ENCODE results near the gene UTS2R. TPM values are rescaled to one million over a fixed set of nuclear protein-coding genes. Genes with fewer than 3 reads are reported as not detected.
A peak's percentile ranks its signal among the peaks of the same experiment; 100 is the strongest.

The UTS2R gene
- total RNA-seq, 2 donors from 2014 or later = 0.40 TPM; not detected in 1

GRCh38 chr17:82384051-82384729 is 12.6 kb downstream of the UTS2R start:
- no peaks in the 10 kb centered on the region for H3K4me1 Mint-ChIP-seq
- no peak for DNase-seq
- H3K27me3 Mint-ChIP-seq (ENCODE audit: insufficient read depth) = peaks cover 8% of the 10 kb centered on the region
- no peaks in the 10 kb centered on the region for H3K9me3 Mint-ChIP-seq
- Histone ChIP-seq H3K9ac (ENCODE audit: extremely low read depth, low read length, poor library complexity, severe bottlenecking) (no peak overlapping the region), H3K36me3 (ENCODE audit: control insufficient read depth, insufficient read depth, low read length) (no peaks in the 10 kb centered on the region), H3K4me3 (ENCODE audit: low read length) (no peak overlapping the region), H3K4me1 (ENCODE audit: control insufficient read depth, insufficient read depth, low read length) (no peaks in the 10 kb centered on the region), H3K27me3 (ENCODE audit: control insufficient read depth, insufficient read depth, low read length, poor library complexity, severe bottlenecking) (no peaks in the 10 kb centered on the region), H3K27ac (ENCODE audit: low read depth, low read length) (no peak overlapping the region), H3K9me3 (ENCODE audit: control insufficient read depth, low read length) (no peaks in the 10 kb centered on the region)
- 91 to 93% methylated on average over 19 to 22 of the region's 22 CpGs for WGBS, 2 experiments (ENCODE audit: insufficient coverage in 1 of 2, insufficient read length in 1 of 2)
- TF ChIP-seq, protein P1, sequence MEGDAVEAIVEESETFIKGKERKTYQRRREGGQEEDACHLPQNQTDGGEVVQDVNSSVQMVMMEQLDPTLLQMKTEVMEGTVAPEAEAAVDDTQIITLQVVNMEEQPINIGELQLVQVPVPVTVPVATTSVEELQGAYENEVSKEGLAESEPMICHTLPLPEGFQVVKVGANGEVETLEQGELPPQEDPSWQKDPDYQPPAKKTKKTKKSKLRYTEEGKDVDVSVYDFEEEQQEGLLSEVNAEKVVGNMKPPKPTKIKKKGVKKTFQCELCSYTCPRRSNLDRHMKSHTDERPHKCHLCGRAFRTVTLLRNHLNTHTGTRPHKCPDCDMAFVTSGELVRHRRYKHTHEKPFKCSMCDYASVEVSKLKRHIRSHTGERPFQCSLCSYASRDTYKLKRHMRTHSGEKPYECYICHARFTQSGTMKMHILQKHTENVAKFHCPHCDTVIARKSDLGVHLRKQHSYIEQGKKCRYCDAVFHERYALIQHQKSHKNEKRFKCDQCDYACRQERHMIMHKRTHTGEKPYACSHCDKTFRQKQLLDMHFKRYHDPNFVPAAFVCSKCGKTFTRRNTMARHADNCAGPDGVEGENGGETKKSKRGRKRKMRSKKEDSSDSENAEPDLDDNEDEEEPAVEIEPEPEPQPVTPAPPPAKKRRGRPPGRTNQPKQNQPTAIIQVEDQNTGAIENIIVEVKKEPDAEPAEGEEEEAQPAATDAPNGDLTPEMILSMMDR (conservative IDR thresholded peaks at IDR 0.05) = no peak
- H3K27ac Mint-ChIP-seq = no peak overlapping the region
- H3K36me3 Mint-ChIP-seq (ENCODE audit: low read depth) = no peaks in the 10 kb centered on the region
- H3K4me3 Mint-ChIP-seq = no peak overlapping the region

DNA sequence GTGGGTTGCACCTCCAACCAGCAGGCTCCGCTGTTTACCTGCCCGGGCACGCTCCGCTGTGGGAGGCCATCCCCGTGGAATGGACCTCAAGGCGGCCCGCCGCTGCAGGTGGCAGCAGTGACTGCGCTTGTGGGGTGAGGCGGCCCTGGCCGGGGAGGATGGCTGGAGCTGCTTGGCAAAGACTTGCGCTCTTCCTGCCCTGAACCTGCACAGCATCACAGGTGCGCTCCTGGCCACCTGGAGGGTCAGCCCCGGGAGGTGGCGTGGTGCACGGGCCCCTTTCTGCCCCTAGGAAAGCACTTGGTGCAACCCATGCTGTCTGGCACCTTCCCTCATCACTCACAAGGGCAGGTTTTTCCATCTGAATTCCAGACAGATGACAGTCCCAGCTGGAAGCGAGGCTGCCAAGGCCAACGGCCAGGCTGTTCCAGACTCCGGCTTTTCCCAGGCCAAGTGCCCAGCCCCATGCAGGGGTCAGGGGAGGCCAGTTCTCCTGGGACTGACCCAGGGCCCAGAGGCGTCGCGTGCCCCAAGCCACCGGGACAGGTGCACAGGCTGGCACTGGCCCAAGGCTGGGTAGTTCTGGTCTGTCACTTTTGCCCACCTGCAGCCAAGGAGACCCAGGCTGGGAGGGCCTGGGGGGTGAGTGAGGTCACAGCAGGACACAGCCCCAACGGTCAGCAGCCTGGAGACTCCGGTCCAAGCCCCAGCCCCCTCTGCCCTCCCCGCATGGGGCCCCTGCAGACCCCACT is 13.3 kb downstream of the UTS2R start:
- Mint-ChIP-seq H3K27me3 (ENCODE audit: insufficient read depth) (peaks cover 6% of the 10 kb centered on the region), H3K36me3 (ENCODE audit: low read depth) (no peaks in the 10 kb centered on the region), H3K27ac (no peak overlapping the region), H3K9me3 (no peaks in the 10 kb centered on the region), H3K4me1 (no peaks in the 10 kb centered on the region), H3K4me3 (no peak overlapping the region)
- Histone ChIP-seq H3K4me1 (ENCODE audit: control insufficient read depth, insufficient read depth, low read length) (no peaks in the 10 kb centered on the region), H3K27ac (ENCODE audit: low read depth, low read length) (peak overlapping the region; percentile 24), H3K27me3 (ENCODE audit: control insufficient read depth, insufficient read depth, low read length, poor library complexity, severe bottlenecking) (no peaks in the 10 kb centered on the region), H3K36me3 (ENCODE audit: control insufficient read depth, insufficient read depth, low read length) (no peaks in the 10 kb centered on the region), H3K9me3 (ENCODE audit: control insufficient read depth, low read length) (no peaks in the 10 kb centered on the region), H3K4me3 (ENCODE audit: low read length) (no peak overlapping the region), H3K9ac (ENCODE audit: extremely low read depth, low read length, poor library complexity, severe bottlenecking) (no peak overlapping the region)
- TF ChIP-seq, protein P1 (conservative IDR thresholded peaks at IDR 0.05) = peak; percentile 46
- DNase-seq = peak; percentile 78
- 76 to 84% methylated on average over 22 to 26 of the region's 26 CpGs for WGBS, 2 experiments (ENCODE audit: insufficient coverage in 1 of 2, insufficient read length in 1 of 2)

- peaks cover 2% of the 10 kb centered on the region for H3K27me3 Mint-ChIP-seq (ENCODE audit: insufficient read depth)
- H3K9me3 ChIP-seq (ENCODE audit: control insufficient read depth, low read length) = no peaks in the 10 kb centered on the region
- WGBS, 2 experiments (ENCODE audit: insufficient coverage in 1 of 2, insufficient read length in 1 of 2) = 46 to 75% methylated on average over 5 to 23 of the region's 26 CpGs
- no peak overlapping the region for H3K9ac ChIP-seq (ENCODE audit: extremely low read depth, low read length, poor library complexity, severe bottlenecking)
- DNase-seq = peak; percentile 62
- TF ChIP-seq, protein P1 (conservative IDR thresholded peaks at IDR 0.05) = no peak
- no peaks in the 10 kb centered on the region for H3K9me3 Mint-ChIP-seq
- H3K36me3 ChIP-seq (ENCODE audit: control insufficient read depth, insufficient read depth, low read length) = no peaks in the 10 kb centered on the region
- H3K4me1 Mint-ChIP-seq = no peaks in the 10 kb centered on the region
- H3K27ac Mint-ChIP-seq = no peak overlapping the region
- H3K36me3 Mint-ChIP-seq (ENCODE audit: low read depth) = no peaks in the 10 kb centered on the region
- no peaks in the 10 kb centered on the region for H3K27me3 ChIP-seq (ENCODE audit: control insufficient read depth, insufficient read depth, low read length, poor library complexity, severe bottlenecking)
- no peak overlapping the region for H3K4me3 Mint-ChIP-seq
- H3K4me1 ChIP-seq (ENCODE audit: control insufficient read depth, insufficient read depth, low read length) = no peaks in the 10 kb centered on the region
- H3K4me3 ChIP-seq (ENCODE audit: low read length) = no peak overlapping the region
- no peak overlapping the region for H3K27ac ChIP-seq (ENCODE audit: low read depth, low read length)
These were observed 14.1 kb downstream of the UTS2R start for GRCh38 chr17:82385559-82386254.
